CD1c-positive myeloid dendritic cell (primary cell): Measurements from ENCODE around the gene SIRT3.
"Not testable (repeated sequence)": the region's sequence is repeated elsewhere in the genome, so short reads cannot be mapped to it uniquely, and the experiment has no call there.

Experiments used
- DNase-seq: peaks from one replicate; pipeline ENCODE4 v3.0.0-alpha.2; 2016; ENCODE audit errors: extremely low spot score

SIRT3 gene

DNA sequence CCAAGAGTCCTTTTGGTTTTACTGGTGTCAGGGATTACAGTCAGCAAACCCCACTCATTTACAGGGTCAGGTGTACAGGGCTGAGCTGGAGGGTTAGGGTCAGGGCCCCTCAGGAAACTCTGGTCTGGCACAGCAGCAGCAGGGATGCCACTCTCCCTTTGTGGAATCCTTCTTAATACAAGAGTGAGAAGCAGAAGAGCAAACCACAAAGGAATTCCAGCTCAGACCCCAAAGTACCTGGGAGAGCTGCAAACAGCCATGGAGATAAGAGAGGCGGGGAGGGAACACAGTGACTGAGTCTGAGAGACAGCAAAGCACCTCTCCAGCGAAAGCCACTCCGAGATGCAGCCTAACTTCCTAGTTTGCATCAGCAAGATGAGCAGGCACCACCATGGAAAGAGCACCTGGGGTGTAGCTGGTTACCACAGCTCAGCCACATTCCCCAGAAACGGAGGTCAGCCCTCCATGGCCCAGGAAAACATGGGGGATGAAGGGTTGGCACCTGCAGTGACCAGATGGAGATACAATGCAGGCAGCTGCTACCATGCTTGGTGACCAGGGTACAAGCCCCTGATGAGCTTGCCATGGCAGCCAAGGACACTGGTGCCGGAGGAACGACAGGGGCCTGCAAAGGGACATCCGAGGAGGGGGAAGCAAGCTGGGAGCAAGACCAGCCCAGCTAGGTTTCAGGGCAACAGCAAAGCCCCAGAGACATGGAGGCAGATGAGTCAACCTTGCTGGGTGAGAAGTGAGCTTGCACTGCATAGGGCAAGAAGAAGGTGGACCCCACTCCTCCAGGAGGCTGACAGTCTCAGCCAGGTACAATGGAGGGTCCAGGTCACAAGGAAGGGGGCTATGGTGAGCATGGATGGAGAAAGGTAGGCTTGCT lies 32.8 kb downstream of the SIRT3 start:
- no peak for DNase-seq

DNA sequence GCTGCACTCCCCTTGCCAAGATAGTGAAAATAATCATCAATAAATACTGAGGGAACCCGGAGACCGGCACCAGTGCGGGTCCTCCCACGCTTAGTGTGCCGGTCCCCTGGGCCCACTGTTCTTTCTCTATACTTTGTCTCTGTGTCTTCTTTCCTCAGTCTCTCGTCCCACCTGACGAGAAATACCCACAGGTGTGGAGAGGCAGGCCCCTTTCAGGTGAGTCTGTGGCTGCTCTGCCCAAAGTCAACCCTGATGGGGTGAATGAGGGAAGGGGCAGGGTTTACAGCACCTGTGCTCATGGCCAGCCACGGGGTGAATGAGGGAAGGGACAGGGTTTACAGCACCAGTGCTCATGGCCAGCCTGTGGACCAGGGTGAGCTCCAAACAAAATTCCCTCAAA lies 33.7 kb downstream of the SIRT3 start:
- no peak for DNase-seq

DNA sequence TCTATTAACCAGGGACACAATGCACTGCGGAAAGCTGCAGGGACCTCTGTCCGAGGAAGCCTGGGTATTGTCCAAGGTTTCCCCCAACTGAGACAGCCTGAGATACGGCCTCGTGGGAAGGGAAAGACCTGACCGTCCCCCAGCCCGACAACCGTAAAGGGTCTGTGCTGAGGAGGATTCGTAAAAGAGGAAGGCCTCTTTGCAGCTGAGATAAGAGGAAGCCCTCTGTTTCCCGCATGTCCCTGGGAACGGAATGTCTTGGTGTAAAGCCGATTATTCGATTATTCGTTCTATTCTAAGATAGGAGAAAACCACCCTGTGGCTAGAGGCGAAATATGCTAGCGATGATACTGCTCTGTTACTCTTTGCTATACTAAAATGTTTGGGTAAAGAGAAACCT lies 34.2 kb downstream of the SIRT3 start:
- peak; percentile 45 for DNase-seq

DNA sequence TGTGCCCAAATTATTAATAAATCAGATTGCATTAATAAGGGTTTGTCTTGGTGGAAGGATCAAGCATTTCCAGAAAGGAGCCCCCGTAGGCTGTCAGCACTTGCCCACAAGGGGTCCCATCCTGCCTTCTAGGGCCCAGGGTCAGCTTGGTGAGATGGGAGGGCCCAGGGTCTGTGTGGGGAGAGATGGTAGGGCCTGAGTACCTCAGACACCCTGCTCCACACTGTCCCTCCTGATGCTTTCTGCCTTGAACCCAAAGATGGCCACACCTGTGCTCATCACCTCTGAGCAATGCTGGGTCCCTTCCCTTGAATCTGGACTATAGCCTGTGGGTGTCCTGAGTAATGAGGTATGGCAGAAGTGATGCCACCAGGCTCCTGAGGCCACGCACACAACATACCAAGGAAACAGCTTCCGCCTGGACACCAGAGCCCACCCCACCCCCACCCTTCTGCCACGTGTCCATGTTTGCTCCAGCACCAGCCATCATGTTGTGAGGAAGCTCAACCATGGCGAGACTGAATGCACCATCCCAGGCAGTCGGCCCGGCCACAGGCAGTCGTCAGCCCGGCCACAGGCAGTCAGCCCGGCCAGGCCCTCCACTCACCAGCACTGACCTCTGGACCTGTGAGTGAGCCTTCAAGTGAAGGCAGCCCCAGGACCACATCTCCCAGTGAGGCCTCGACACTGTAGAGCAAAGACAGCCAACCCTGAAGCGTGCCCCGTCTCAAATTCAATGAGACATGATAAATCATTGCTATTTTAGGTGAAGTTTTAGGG lies 35.7 kb downstream of the SIRT3 start:
- no peak for DNase-seq

DNA sequence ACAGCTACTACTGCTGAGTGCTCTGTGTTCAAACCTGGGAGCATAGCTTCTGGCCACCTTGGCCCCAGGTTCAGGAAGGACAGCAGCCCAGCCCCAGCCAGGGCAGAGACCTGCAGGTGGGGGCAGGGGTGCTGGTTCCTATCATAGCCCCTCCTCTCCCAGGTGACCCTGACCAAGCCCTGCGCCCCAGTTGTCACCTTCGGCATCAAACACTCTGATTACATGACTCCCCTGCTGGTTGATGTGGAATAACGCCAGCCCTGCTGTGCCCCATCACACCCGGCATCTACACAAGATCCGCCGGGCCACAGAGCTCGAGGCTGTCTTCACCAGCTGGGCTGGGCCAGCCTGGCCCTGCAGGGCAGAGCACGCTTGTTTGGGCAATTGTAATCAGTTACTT lies 36.4 kb downstream of the SIRT3 start:
- no peak for DNase-seq

DNA sequence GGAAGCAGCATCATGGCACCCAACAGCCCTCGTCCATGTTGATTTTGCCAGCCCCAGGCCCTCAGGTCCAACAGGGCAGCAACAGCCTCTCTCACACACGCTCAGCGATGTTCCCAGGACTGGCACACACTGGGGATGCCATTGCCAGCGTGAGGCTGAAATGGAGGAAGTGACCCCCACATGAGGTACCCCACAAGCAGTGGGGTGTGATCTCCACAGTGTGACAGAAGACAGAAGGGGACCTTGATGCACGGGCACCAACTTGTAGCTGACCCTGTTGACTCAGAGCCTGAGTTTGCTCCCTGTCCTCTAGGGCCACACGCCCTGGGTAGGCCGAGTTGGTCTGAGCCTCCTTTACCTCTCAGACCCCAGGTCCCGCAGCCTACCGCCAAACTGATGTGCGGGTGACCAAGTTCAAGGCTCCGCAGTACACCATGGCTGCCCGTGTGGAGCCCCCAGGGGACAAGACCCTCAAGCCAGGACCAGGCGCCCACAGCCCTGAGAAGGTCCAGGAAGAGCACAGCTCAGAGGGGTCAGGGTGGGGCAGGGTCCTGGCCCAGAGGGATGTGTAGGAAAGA lies 37.0 kb downstream of the SIRT3 start:
- no peak for DNase-seq

DNA sequence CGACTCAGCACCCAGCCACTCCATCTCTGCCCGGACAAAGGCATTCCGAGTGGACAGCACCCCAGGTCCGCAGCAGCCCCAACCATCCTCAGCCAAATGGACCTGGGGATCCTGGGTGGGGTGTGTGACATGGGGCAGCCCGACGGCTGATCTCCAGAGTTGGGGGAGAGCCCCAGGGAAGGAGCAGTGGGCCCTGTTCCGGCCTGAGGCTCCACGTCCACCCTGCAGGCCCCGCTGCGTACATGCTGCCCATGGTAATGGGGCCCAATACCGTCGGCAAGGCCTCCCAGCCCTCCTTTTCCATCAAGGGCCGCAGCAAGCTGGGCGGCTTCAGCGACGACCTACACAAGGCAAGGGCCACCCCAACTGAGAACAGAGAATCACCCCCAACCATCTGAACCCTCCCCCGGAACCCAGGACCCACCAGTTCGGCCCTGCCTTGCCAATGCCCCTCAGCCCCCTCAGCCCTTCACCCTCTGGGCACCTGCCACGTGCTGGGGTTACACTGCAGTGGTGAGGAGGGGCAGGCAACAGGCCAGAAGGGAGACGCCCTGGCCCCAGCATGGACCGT lies 37.8 kb downstream of the SIRT3 start:
- DNase-seq = no peak

DNA sequence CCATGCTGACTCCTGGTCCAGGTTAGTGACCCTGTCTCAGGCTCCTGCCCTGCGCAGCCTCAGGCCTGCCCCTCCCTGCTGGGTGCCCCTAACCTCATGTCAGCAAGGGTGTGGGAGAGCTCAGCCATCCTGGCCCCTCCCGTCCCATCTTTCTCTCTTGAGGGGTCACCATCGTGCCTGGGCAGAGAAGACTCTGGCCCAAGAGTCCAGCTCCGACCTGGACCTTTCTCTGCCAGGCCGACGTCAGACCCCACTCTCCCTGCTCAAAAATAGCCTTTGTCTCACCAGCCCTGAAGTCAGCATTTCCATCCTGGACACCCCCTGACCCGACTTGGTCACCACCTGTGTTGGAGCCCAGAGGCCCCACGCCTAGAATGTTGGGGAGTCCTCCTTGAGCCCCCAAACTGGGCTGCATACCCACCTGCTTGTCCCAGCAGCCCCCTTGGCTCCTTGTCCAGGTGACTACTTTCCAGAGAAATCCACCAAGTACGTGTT lies 38.4 kb downstream of the SIRT3 start:
- DNase-seq = no peak

DNA sequence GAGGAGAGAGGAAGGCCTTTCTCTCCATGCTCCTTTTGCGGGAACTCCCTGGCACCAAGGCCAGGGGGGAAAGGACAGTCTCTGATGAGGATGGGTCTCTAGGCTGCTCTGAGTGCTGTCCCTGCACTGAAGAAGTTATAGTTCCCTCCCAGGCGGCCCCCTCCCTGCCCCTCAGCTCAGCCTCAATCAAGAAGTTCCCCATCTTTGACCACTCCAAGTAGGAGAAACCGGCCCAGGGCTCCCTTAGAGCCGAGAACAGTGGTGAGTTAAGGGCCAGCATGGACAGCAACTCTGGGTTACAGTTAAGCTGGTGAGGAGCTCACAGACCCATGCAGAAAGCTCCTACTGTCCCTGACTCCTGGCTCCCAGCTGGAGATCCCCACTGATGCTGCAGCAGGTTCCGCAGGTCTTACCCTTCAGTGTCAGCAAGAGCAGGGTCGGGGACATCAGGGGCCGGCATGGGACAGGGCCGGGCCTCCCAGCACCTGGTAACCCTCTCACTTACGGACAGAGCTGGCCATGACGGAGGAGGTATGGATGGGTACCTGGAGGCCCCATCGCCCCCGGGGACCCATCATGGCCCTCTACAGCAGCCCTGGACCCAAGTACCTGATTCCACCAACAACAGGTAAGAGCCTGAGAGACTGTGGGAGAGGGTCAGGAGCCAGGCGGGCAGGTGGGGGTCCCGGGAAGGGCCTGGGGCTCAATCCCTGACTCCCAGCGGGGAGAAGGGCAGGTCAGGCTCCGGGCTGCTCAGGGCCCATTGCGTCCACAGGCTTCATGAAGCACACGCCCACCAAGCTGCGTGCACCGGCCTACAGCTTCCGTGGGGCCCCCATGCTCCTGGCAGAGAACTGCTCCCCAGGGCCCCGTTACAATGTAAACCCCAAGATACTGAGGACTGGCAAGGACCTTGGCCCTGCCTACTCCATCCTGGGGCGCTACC lies 39.1 kb downstream of the SIRT3 start:
- DNase-seq = no peak

DNA sequence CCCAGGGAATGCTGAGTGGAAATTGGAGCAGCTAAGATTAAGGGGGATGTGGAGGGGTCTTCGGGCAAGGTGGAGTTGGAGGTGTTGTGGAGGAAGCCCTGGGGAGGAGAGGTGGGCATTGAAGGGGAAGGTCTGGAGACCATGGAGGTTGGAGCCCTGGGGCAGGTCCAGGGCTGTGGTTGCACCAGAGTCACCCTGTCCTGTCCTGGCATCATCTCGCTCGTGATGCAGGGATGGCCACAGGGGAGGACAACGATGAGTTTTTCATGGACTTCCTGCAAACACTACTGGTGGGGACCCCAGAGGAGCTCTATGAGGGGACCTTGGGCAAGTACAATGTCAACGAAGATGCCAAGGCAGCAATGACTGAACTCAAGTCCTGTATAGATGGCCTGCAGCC lies 42.7 kb downstream of the SIRT3 start:
- not testable (repeated sequence) for DNase-seq

DNA sequence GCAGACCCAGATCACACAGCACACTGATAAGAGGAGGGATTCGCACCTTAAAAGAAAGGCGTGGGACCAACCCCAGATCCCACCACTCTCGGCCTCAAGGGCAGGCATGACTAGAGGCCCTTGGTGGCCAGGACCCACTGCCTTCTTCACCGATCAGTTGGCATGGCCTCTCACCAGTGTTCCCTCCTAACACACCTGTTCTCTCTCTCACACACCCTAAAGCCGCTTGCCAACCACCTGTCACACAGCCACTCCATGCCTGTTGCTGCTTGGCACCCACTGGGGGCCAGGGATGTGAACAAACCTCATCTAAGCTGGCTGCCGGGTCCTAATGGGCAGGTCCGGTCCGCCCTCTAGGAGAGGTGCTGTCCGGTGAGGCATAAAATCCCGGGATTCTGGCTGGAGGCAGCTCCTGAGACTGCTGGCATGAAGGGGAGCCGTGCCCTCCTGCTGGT lies 43.4 kb downstream of the SIRT3 start, which contains the start of gene SCGB1C1:
Gene SCGB1C1 (plus strand): TSS at position 405 of the 455 bp plus-strand sequence. CDS start 22 bp downstream, at position 427.
- not testable (repeated sequence) for DNase-seq

DNA sequence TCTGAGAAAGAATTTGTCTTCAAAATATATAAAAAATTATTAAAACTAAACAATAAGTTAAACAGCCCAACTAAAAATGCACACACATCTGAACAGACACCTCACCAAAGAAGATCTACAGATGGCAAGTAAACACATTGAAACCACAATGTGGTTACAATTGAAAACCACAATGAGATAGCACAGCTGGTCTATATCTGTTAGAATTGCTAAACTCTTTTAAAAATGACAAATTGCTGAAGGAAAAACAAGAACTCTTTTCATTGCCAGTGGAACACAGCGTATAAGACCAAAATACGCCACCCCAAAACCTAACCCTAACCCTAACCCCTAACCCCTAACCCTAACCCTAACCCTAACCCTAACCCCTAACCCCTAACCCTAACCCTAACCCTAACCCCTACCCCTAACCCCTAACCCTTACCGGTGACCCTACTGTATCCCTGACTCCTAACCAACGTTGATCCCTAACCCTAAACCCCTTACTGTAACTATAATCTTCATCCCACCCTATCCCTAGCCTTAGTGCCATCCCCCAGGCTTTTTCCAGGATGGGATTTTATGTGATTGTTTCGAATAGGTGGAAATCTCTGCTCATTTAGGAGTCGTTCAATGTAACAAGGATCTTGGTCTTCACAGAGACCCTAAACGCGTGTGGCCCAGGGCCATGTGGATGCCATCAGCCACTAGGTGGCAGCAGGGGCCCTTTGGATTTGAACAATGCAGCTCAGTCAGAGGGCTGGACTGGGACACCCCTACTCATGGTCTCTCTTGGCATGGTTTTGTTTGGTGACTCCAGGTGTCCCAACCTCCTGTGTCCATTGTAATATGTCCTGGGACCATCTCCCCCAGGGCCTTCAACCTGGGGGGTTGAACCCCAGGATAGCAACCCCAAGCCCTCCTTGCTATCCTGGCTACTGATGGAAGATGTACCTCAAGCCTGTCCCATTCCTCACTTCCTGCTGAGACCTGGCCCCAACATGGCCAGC lies 44.4 kb downstream of the SIRT3 start:
- DNase-seq = not testable (repeated sequence)

DNA sequence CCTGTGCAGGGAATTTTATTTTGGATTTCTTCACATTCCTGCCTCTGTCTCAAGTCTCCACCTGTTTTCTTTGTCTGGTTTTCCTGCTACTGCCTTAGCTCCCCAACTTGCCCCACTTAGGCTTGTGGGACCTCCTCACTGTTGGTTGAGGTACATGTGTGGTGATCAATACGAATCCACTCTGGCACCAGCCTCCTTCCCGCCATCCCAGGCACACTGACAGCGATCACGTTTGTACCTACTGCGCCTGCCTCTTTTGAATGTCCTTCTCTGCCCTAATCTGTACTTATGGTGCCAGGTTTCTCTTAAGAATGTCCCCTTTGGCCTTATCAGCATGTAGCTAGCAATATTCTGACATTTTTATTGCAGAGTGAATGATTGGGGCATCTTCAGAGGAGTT lies 45.6 kb downstream of the SIRT3 start:
- DNase-seq = not testable (repeated sequence)

DNA sequence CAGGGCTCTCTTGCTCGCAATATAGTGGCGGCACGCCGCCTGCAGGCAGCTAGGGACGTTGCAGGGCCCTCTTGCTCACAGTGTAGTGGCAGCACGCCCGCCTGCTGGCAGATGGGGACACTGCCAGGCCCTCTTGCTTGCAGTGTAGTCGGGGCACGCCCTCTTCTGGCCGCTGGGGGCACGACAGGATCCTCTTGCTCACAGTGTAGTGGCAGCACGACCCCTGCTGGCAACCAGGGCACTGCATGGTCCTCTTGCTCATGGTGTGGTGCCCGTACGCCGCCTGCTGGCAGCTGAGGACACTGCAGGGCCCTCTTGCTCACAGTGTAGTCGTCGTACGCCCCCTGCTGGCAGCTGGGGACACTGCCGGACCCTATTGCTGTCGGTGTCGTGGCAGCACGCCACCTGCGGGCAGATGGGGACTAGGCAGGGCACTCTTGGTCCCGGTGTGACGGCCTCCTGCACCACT lies 46.3 kb downstream of the SIRT3 start:
- not testable (repeated sequence) for DNase-seq

DNA sequence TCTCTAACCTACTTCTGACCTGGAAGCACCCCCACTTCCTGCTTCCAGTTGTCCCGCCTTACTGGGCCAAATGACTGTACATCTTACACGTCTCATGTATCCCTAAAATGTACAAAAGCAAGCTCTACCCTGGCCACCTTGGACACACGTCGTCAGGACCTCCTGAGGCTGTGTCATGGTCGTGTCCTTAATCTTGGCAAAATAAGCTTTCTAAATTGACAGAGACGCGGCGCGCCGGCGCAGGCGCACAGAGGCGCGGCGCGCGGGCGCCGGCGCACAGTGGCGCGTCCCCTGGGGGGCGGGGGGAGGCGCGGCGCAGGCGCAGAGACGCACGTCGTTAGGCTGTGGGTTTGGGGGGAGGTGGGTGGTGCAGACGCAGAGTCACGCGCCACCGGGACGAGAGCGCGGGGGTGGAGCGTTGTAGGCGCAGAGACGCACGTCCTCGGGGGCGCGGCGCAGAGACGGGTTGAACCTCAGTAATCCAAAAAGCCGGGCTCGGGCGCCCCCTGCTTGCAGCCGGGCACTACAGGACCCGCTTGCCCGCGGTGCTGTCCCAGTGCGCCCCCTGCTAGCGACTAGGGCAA lies 46.9 kb downstream of the SIRT3 start:
- DNase-seq = not testable (repeated sequence)

DNA sequence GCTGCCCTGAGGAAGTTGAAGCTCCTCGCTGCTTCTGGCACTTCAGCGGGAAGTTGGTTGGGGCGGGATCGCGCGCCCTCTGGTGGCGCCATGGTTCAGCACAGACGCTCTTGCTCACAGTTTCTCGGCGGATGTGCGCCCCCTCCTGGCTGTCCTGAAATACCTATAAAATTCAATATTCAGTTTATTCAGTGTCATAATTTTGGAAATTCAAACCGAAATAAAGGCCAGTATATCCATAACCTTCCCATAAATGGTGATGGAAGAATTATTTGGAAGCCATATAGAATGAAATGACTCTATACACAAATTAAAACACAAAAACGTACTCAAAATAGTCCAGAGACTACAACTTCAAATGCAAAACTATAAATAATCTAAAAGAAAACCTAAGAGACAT lies 55.9 kb downstream of the SIRT3 start:
- not testable (repeated sequence) for DNase-seq
